Measurements from ENCODE around the gene SYT12.

The SYT12 gene

DNA sequence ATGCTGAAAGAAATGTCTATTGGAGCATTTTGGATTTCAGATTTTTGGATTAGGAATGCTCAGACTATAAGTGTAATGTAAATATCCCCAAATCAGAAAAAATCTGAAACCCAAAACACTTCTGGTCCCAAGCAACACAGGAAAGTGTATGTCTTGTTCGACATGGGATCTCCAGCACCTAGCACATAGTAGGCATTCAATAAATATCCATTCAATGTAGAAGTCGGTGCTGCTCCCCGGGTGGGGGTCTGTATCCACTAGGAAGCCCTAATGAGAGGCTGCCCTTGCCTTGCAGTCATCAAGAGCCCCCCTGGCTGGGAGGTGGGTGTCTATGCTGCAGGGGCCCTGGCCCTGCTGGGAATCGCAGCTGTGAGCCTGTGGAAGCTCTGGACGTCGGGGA, 11.4 kb downstream of the SYT12 start:
- Histone ChIP-seq H3K27me3 (ENCODE audit: low read depth, low read length) (peaks cover 35% of the 10 kb centered on the region), H3K79me2 (ENCODE audit: low read length) (no peaks in the 10 kb centered on the region), H3K4me1 (ENCODE audit: low read length) (peaks cover 56% of the 10 kb centered on the region), H3K9ac (ENCODE audit: low read length) (no peak overlapping the region), H3K4me2 (ENCODE audit: low read length) (peak overlapping the region; percentile 76), H2AFZ (ENCODE audit: low read depth, low read length) (no peak overlapping the region), H3K36me3 (replicated peaks; ENCODE audit: low read depth, low read length) (no peaks in the 10 kb centered on the region), H3K4me3 (ENCODE audit: low read length) (peak overlapping the region; percentile 46), H4K20me1 (ENCODE audit: insufficient read depth, low read length) (no peaks in the 10 kb centered on the region), H3K27ac (ENCODE audit: low read length) (no peak overlapping the region), H3K9me3 (ENCODE audit: insufficient read depth, low read length) (no peaks in the 10 kb centered on the region)
- no peak for TF ChIP-seq EZH2phosphoT487 (IDR thresholded peaks at IDR 0.05; ENCODE audit: low read depth)
- TF ChIP-seq, protein P1, sequence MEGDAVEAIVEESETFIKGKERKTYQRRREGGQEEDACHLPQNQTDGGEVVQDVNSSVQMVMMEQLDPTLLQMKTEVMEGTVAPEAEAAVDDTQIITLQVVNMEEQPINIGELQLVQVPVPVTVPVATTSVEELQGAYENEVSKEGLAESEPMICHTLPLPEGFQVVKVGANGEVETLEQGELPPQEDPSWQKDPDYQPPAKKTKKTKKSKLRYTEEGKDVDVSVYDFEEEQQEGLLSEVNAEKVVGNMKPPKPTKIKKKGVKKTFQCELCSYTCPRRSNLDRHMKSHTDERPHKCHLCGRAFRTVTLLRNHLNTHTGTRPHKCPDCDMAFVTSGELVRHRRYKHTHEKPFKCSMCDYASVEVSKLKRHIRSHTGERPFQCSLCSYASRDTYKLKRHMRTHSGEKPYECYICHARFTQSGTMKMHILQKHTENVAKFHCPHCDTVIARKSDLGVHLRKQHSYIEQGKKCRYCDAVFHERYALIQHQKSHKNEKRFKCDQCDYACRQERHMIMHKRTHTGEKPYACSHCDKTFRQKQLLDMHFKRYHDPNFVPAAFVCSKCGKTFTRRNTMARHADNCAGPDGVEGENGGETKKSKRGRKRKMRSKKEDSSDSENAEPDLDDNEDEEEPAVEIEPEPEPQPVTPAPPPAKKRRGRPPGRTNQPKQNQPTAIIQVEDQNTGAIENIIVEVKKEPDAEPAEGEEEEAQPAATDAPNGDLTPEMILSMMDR (IDR thresholded peaks at IDR 0.05; ENCODE audit: low read depth, low read length), result no peak

DNA sequence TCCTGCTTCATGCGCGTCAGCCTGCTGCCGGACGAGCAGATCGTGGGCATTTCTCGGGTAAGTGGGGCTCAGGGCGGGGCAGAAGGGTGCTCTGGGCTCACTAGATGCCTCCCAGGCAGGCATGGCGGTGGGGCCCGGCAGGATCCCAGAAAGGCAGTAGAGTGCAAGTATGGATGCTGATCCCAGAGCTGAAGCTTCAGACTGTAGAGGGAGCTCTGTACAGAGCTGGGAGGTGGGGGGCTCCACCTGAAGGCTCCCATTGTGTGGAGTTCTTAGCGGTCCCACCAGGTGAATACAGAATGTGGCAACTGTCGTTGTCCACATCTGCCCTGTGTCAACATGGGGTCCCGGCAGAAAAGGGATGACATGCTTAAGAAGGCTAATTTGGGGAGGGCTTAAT, 17.2 kb downstream of the SYT12 start:
- Histone ChIP-seq H3K36me3 (replicated peaks; ENCODE audit: low read depth, low read length) (no peaks in the 10 kb centered on the region), H3K27ac (ENCODE audit: low read length) (no peak overlapping the region), H3K79me2 (ENCODE audit: low read length) (peaks cover 7% of the 10 kb centered on the region), H2AFZ (ENCODE audit: low read depth, low read length) (no peak overlapping the region), H3K4me2 (ENCODE audit: low read length) (no peak overlapping the region), H3K9ac (ENCODE audit: low read length) (no peak overlapping the region), H3K4me1 (ENCODE audit: low read length) (peaks cover 30% of the 10 kb centered on the region), H3K27me3 (ENCODE audit: low read depth, low read length) (peaks cover 17% of the 10 kb centered on the region), H4K20me1 (ENCODE audit: insufficient read depth, low read length) (no peaks in the 10 kb centered on the region), H3K4me3 (ENCODE audit: low read length) (no peak overlapping the region), H3K9me3 (ENCODE audit: insufficient read depth, low read length) (no peaks in the 10 kb centered on the region)
- TF ChIP-seq, protein P1 (IDR thresholded peaks at IDR 0.05; ENCODE audit: low read depth, low read length), result 0 out of 2 replicates have a peak, but pooled peaks have one; percentile 5
- TF ChIP-seq EZH2phosphoT487 (IDR thresholded peaks at IDR 0.05; ENCODE audit: low read depth), result no peak

DNA sequence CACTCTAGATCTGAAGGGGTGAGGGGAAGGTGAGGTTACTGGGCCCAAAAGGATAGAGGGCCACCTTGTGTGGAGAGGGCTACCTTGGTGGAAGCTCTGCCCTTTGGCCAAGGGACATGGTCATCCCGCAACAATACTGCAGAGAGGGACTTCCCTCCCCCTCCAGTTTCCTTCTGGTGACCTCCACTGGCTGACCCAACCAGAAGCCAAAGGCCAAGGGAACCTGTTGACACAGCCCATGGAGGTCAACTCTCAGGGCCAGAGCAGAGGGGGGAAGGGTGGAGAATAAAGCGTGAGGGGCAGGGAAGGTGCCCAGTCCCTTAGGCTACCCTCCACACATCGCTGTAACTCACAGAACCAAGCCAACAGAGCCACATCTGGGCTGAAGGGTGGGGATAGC, 18.7 kb downstream of the SYT12 start:
- Histone ChIP-seq H3K27ac (ENCODE audit: low read length) (no peak overlapping the region), H3K36me3 (replicated peaks; ENCODE audit: low read depth, low read length) (no peaks in the 10 kb centered on the region), H3K9me3 (ENCODE audit: insufficient read depth, low read length) (no peaks in the 10 kb centered on the region), H3K27me3 (ENCODE audit: low read depth, low read length) (peaks cover 17% of the 10 kb centered on the region), H2AFZ (ENCODE audit: low read depth, low read length) (no peak overlapping the region), H3K4me3 (ENCODE audit: low read length) (no peak overlapping the region), H3K4me2 (ENCODE audit: low read length) (no peak overlapping the region), H4K20me1 (ENCODE audit: insufficient read depth, low read length) (no peaks in the 10 kb centered on the region), H3K79me2 (ENCODE audit: low read length) (peaks cover 20% of the 10 kb centered on the region), H3K4me1 (ENCODE audit: low read length) (peaks cover 35% of the 10 kb centered on the region), H3K9ac (ENCODE audit: low read length) (no peak overlapping the region)
- TF ChIP-seq, protein P1 (IDR thresholded peaks at IDR 0.05; ENCODE audit: low read depth, low read length), result no peak
- no peak for TF ChIP-seq EZH2phosphoT487 (IDR thresholded peaks at IDR 0.05; ENCODE audit: low read depth)

DNA sequence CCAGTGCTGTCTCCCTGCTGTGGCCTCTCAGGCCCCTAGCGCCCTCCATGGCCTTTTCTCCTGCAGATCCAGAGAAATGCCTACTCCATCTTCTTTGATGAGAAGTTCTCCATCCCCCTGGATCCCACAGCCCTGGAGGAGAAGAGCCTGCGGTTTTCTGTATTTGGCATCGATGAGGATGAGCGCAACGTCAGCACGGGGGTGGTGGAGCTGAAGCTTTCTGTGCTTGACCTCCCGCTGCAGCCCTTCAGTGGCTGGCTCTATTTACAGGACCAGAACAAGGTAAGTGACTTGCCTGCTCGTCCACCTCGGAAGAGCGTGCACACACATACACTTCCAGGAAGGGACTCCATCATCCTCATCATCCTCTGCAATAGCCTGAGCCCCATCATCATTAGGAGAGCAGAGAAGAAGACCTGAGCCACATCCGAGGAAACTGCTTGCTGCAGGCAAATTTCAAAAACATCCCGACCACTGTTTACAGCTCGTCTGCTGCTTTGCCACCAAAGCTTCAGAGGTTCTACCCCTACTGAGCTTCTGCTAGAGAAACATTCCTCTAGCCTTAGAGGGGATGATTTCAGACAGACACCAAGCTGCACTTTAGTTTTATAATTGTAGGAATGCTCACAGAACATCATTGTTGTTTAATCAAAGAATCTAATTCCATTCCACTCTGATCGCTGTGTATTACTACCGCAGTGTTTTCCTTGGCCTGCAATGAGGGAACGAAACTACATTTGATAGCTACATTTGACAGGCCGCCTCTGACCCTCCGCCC, 20.8 kb downstream of the SYT12 start:
- TF ChIP-seq, protein P1 (IDR thresholded peaks at IDR 0.05; ENCODE audit: low read depth, low read length), result no peak
- TF ChIP-seq EZH2phosphoT487 (IDR thresholded peaks at IDR 0.05; ENCODE audit: low read depth), result no peak
- peaks cover 47% of the 10 kb centered on the region for H3K4me1 ChIP-seq (ENCODE audit: low read length)
- H3K79me2 ChIP-seq (ENCODE audit: low read length), result peaks cover 33% of the 10 kb centered on the region
- peak overlapping the region; percentile 85; the same call in 1 of the 2 replicates for H3K4me3 ChIP-seq (ENCODE audit: low read length)
- peaks cover 7% of the 10 kb centered on the region for H3K36me3 ChIP-seq (replicated peaks; ENCODE audit: low read depth, low read length)
- H3K27ac ChIP-seq (ENCODE audit: low read length), result peak overlapping the region; percentile 98; the same call in 1 of the 2 replicates
- no peaks in the 10 kb centered on the region for H3K9me3 ChIP-seq (ENCODE audit: insufficient read depth, low read length)
- peaks cover 8% of the 10 kb centered on the region for H4K20me1 ChIP-seq (ENCODE audit: insufficient read depth, low read length)
- H2AFZ ChIP-seq (ENCODE audit: low read depth, low read length), result no peak overlapping the region
- peak overlapping the region; percentile 93; the same call in 1 of the 2 replicates for H3K9ac ChIP-seq (ENCODE audit: low read length)
- peak overlapping the region; percentile 96 for H3K4me2 ChIP-seq (ENCODE audit: low read length)
- H3K27me3 ChIP-seq (ENCODE audit: low read depth, low read length), result peaks cover 17% of the 10 kb centered on the region

Measured in OCI-LY3 (cell line).